NCI-H460 (cell line): ENCODE data around the gene UBN2. TPM values are rescaled to one million over a fixed set of nuclear protein-coding genes. Genes with fewer than 3 reads are reported as not detected.

Experiments used
- DNase-seq: peaks from one replicate; pipeline ENCODE4 v3.0.0-alpha.2; 2016; ENCODE audit warnings: low read depth; ENCODE audit errors: extremely low read depth
- total RNA-seq: library from RNA; depleted of rRNA; stranded (reverse); fragments of >200 nt; shearing (Covaris generic); gene quantifications from 2 replicates; pipeline ENCODE4 v1.2.3, GENCODE V29; 2014

Gene UBN2
- total RNA-seq, 1 experiment from 2014 or later = 6.5 TPM

DNA sequence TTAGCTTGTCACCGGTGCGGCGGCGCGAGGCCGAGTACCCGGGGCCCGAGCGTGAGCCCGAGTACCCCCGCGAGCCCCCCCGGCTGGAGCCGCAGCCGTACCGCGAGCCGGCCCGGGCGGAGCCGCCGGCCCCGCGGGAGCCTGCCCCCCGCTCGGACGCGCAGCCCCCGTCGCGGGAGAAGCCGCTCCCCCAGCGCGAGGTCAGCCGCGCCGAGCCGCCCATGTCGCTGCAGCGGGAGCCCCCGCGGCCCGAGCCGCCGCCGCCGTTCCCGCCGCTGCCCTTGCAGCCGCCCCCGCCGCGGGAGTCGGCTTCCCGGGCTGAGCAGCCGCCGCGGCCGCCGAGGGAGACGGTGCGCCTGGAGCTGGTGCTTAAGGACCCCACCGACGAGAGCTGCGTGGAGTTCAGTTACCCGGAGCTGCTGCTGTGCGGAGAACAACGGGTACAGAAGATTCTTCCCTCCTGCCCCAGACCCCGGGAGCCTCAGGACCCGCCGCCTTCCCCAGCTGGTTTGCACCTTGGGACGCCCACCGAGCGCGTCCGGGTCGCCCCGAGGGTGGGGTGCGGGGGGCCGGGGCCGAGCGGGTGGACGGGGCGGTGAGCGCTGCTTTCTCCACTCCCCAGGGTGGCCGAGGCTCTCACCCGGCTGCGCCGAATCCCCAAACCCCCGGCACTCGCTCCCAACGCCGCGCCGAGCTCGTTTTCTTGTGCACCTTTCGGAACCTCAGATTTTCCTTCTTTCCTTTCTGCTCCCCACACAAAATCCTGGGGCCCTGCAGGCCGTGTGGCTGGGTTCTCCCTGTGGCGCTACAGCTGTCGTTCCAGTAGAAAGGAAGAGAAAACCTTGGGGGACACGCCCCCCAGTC is 708 bp downstream of the UBN2 start:
- no peak for DNase-seq

- no peak for DNase-seq
Measured at GRCh38 chr7:139232377-139232717, 1.3 kb downstream of the UBN2 start.

DNA sequence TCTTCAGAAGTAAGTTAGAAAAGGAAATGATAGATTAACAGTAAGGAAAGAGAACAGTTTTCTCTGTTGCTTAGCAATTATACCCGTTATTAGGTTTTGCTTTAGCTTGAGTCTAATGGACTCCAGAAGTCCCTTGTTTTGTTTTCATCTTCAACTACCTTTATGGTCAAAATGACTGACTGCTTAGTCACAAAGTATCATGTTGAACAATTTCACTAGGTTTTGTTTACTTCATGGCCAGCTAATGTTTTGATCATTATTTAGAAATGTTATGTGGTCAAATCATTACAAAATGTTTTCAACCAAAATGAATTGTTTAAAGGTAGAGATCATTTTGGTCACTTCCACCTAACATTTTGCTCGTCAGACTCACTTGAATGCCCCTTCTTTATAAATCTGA is 1.9 kb downstream of the UBN2 start:
- DNase-seq = no peak

DNA sequence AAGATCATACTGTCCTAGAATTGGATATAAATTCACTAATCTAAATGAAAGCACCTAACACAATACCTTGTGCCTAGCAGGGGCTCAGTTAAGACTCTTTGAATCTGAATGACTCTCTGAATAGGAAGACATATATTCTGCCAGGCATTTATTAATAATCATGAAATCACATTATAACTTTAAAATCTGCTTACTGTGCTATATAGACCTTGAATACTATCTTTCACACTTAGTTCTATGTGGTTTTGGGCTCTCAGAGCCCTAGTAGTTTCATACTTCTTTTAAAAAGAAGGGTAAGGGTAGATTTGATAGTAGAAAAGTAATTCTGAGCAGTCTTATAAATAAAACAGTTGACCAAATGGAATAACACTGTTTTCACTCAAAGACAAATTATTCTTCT is 10.2 kb downstream of the UBN2 start:
- no peak for DNase-seq

- DNase-seq = no peak
Measured at GRCh38 chr7:139242741-139243281, 11.8 kb downstream of the UBN2 start.

DNA sequence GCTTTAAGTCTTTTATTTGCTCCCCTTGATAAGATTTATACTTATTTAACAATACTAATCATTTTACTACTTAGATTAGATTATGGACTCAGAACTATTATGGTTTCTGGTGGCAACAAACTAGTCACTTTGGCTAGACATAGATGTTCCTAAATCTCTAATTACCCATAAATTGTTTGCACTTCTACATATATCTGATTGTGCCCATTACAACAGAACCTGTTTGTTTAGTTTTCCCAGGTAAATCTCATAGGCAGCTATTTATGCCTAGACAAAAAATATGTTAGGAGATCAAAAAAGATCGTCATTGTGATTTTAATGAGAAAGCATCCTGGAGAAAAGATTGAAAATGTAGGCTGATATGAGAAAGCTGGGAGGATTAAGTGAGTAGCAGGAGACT is 14.4 kb downstream of the UBN2 start:
- DNase-seq = no peak

DNA sequence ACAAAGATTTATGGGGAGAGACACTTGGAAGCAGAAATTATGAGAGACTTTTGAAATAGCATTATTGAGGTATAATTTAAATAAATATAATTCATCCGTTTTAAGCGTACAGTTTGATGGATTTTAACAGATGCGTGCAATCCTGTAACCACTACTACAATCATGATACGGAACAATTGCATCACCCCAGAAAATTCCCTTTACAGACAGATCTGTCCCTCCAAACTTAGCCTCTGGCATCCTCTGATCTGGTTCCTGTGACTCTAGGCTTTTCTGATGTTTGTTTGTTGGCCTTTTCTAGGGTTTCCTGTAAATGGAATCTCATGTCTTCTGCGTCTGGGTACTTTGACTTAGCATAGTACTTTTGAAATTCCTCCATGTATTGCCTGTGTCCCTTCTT is 15.5 kb downstream of the UBN2 start:
- no peak for DNase-seq

DNA sequence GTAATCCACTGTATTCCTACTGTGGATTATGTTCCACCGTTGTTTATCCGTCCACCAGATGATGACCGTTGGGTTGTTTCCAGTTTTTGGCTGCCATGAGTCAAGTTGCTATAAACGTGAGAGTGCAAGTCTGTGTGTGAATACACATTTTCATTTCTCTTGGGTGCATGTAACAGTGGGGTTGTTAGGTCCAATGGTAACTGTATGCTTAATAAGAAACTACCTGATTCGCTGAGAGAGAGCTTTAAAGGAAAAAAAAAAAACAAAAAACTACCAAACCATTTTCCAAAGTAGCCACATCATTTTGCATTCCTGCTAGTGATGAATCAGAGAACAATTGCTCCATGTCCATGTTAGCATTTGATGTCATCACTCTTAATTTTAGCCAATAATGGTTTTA is 15.9 kb downstream of the UBN2 start:
- DNase-seq = no peak

GRCh38 chr7:139249179-139249810 is 18.3 kb downstream of the UBN2 start:
- DNase-seq = no peak

GRCh38 chr7:139252451-139252850 is 21.4 kb downstream of the UBN2 start:
- no peak for DNase-seq

- no peak for DNase-seq
Measured at GRCh38 chr7:139254281-139254680, 23.2 kb downstream of the UBN2 start.

GRCh38 chr7:139254728-139255127 is 23.7 kb downstream of the UBN2 start:
- DNase-seq = no peak

DNA sequence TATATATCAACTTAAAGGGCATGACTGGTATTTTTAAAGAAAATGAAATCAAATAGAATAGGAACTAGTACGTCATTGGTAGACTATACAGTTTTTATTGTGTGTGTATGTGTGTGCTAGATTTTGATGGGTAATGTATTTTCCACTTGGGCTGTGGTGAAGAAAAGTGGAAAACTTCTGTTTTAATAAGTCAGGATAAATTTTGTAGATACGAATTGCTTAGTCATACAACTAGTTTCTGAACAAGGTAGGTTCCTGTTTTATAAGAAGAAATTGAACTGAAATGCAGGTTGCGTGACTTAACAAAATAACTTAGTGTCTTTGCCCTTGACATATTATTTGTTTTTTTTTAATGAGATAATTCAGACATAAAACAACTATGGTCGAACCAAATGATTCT is 24.3 kb downstream of the UBN2 start:
- no peak for DNase-seq

DNA sequence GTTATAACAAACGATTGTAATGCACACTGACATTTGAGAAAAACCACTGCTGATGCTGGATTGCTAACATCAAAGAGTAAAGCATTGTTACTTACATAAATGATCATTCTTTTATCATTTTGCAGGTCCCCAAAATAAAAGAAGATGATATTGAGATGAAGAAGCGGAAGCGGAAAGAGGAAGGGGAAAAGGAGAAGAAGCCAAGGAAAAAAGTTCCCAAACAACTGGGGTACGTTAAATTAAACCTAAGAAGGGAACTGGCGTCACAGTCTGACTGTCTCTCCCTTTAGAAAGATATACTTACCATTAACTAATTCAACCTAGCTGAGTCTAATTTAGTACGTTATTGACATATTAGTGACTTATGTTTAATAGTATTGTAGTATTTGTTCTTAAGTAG is 28.1 kb downstream of the UBN2 start:
- DNase-seq = no peak

- no peak for DNase-seq
Measured at GRCh38 chr7:139264220-139264619, 33.2 kb downstream of the UBN2 start.

DNA sequence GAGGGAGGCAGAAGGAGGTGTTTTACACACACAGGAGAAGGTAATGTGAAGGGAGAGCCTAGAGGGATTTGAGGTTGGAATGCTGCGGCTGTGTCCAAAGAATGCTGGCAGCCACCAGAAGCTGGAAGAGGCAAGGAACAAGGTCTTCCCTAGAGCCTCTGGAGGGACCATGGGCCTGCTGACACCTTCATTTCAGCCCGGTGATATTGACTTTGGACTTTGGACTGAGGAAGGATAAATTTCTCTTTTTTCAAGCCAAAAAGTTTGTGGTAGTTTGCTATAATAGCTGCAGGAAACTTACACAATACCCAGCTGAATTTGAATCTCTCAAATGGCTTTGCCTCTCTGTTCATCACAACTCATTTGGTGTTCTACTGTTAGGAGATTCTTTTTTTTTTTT is 34.6 kb downstream of the UBN2 start:
- DNase-seq = no peak

GRCh38 chr7:139271718-139272628 is 40.9 kb downstream of the UBN2 start:
- DNase-seq = no peak

GRCh38 chr7:139284252-139284896 is 53.3 kb downstream of the UBN2 start:
- DNase-seq = no peak

DNA sequence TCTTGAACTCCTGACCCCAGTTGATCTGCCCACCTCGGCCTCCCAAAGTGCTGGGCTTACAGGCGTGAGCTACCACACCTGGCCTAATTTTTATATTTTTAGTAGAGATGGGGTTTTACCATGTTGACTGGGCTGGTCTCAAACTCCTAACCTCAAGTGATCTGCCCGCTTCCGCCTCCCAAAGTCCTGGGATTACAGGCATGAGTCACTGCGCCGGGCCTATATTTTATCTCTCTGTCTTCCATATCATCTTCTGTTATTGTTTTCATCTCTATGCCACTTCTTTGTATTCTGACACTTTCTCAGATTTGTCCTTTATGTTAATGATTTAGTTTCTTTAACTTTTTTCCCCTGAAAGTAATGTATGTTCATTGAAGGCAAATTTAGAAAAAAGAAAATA is 55.1 kb downstream of the UBN2 start:
- DNase-seq = no peak

DNA sequence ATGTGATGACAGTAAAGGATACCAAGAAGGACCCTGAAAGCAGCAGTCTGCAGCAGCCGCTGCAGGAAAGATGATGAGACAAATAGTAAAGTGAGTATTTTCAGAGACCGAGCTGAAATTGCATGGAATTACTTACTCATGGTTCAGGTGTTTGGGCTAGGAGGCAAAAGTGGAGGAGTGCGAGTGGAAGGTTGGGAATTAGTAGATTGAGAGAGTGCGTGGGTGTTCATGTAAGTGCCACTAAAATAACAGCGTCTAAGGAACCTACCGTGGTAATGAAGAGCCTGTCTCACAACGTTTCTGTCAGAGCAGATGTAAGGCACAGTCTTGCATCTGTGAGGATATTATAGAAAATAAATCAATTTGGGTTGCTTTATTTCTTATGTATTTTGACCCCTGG is 61.8 kb downstream of the UBN2 start:
- no peak for DNase-seq

DNA sequence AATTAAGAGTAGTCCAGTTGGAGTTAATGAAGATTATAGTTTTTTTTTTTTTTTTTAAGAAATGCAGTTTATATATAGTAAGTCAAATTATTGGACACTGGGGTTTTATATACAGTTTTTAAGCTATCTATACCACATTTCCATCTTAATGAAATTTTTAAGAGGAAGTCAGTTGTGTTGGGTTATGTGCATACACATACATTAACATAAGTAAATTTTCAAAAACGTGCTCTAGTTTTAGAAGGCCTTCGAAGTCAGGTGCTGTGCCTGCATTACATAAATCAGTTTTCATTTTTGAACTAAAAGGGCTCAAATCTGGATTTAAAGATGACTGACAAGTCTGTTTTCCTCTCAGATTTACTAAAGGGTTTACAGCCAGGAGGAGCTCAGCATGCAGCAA is 62.5 kb downstream of the UBN2 start:
- no peak for DNase-seq
